GM18907 (cell line): ENCODE results near the gene C18orf63.

Source experiments
- ATAC-seq: cut with Tn5 transposase; IDR thresholded peaks from one replicate; pipeline ENCODE4 v1.9.1; 2021; ENCODE audit warnings: mild to moderate bottlenecking, moderate library complexity; ENCODE audit not compliant: unreplicated experiment

C18orf63 gene

DNA sequence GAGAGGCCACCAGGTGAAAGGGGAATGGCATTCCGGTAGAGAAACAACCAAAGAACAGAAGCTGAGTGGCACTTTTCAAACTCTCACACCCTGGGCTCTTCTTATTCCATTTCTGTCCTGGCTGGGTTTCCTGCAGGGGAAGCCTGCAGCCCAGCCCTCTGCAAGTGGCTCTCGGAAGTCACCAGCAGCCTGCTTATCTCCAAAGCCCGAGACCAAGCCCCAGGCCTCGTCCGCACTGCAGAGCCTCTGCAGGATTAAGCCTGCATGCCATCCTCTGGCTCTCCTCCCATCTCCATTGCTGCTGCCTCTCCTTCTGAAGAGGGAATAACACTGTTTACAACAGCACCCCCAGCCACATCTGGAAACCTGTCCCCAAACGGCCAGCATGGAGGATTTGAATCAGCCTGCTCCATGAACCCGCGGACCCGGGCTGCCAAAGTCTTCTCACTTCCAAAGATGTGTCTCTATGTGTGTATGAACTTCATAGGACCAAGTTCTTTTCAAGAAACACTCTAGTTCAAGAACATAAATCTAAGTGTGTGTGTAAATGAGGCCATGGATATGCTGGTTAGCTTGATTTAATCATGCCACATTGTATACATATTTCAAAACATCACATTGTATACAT is 87.3 kb downstream of the C18orf63 start:
- no peak for ATAC-seq

DNA sequence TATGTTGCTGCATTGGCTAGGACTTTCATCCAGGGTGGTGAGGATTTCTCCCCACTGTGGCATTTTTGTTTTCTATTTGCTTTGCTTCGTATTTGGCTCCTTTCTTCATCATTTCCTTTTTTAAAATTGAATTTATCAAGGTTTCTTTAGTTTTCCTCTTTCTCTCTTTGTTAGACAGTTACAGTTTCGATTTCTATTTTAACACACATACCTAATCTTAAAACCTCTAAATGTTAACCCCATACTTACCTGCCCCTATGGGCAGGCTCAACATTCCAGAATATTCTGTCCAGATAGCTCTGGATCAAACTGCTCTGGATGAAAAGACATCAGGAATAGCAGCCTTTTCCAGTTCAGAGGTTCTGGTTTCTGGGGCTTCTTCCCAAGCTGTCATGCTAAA is 92.2 kb downstream of the C18orf63 start:
- peak; percentile 72 for ATAC-seq
